ENCODE measurements around the gene NEK10.

DNA sequence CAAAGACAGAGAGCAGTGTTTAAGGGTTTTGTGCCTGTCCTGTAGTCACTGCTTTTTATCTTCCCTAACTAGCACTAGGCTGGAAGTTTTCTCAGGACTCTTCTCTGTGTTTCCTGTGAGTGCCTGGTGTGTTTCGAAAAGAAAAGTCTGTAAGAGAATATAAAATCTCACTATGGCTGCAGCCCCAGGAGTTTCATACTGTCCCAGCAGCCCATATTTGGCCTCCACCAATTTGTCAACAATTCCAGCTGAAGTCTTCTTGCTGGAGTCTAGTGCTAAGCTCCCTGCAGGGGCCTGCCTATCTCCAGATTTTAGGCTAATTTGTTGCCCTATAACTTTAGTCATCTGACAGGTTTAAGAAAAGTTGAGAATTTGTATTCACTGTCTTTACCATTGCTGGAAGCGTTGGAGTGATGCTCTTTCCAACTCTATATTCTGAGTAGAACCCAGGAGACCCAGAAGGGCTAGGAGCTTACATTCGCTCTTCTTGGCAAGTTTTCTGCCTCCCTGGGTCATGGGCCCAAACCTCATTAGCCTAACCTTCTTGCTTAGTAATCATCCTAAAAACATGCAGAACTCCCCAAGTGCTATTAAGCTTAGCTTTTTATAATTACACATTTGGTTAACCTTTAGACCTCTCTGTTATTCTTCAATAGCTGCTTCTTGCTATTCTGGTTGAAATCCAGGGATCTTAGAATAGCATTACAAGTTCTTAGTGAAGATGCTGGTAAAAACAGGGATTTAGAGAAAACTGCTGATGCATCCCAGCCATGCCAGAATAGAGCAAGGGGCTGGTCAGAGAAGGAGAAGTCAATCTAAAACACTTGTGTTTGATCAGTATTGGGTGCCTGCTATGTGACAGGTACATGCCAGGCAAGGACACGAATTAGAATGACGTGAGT is 283.1 kb downstream of the NEK10 start:
- TF ChIP-seq CTCF (IDR thresholded peaks at IDR 0.05) (no peak), POLR2A (IDR thresholded peaks at IDR 0.05; ENCODE audit: low read depth) (no peak), POLR2AphosphoS5 (IDR thresholded peaks at IDR 0.05) (no peak), EP300 (IDR thresholded peaks at IDR 0.05) (no peak)
